HepG2 (cell line): ENCODE measurements around the gene SNUPN. TPM values are rescaled to one million over a fixed set of nuclear protein-coding genes. Genes with fewer than 3 reads are reported as not detected.

ENCODE experiments used
- ESRRA ChIP-seq: sonication (generic); formaldehyde crosslinking; IDR thresholded peaks from 2 replicates; pipeline ENCODE4 v1.5.1; 2020; ENCODE audit warnings: mild to moderate bottlenecking, low read depth, missing genetic modification reagents
- KDM5A ChIP-seq: fragments of 200-600 bp; sonication (generic); IDR thresholded peaks from 2 replicates; pipeline ENCODE4 v1.7.0; 2018; ENCODE audit warnings: antibody characterized with exemption, mild to moderate bottlenecking, low read length, borderline replicate concordance
- KMT2B ChIP-seq: IDR thresholded peaks from 2 replicates; pipeline ENCODE4 v1.6.1; 2016; ENCODE audit warnings: missing genetic modification reagents, missing compliant biosample characterization
- NBN ChIP-seq: fragments of 450-650 bp; conservative IDR thresholded peaks from 2 replicates; pipeline ENCODE4 v1.6.1; 2017
- PHB2 ChIP-seq: fragments of 450-650 bp; IDR thresholded peaks from 2 replicates; pipeline ENCODE4 v1.6.1; 2018; ENCODE audit not compliant: partially characterized antibody
- ZNF446 ChIP-seq: sonication (generic); formaldehyde crosslinking; IDR thresholded peaks from 2 replicates; pipeline ENCODE4 v1.5.0; 2020; ENCODE audit warnings: mild to moderate bottlenecking, missing genetic modification reagents
- ZNF614 ChIP-seq: IDR thresholded peaks from 2 replicates; pipeline ENCODE4 v1.6.1; 2018; ENCODE audit warnings: missing biosample characterization, missing genetic modification reagents, inconsistent platforms, borderline replicate concordance
- ZSCAN21 ChIP-seq: sonication (generic); formaldehyde crosslinking; IDR thresholded peaks from 2 replicates; pipeline ENCODE4 v1.8.0; 2022; ENCODE audit warnings: mild to moderate bottlenecking, missing genetic modification reagents, moderate library complexity, borderline replicate concordance
- polyA plus RNA-seq, 8 experiments: library from polyadenylated mRNA; depleted of rRNA in 3 of 8; stranded (reverse) in 7 of 8; unstranded in 1 of 8; fragments of >200 nt; fragmentation: Illumina TruSeq in 4 of 8; extraction: Trizol in 4 of 8; gene quantifications; 2 replicates each; pipeline versions ENCODE4 v1.2.1 to v1.2.3, GENCODE V29; 2011 to 2016; ENCODE audit warnings: low read depth in 4 of 8, missing spikeins in 1 of 8, mixed read lengths in 1 of 8; ENCODE audit not compliant: insufficient read depth in 1 of 8
- total RNA-seq, 5 experiments: library from RNA; depleted of rRNA; stranded (reverse); fragments of >200 nt; fragmentation: Illumina TruSeq; extraction: Trizol; gene quantifications; 2 replicates each; pipeline ENCODE4 v1.2.3, GENCODE V29; 2016; ENCODE audit warnings: low read depth in 1 of 5
- TF ChIP-seq, protein P1 (sequence below): sonication (generic); formaldehyde crosslinking; IDR thresholded peaks from 2 replicates; pipeline ENCODE4 v1.4.0; 2020; ENCODE audit warnings: missing genetic modification reagents, borderline replicate concordance
- TF ChIP-seq, protein P2 (sequence below): sonication (generic); formaldehyde crosslinking; IDR thresholded peaks from 2 replicates; pipeline ENCODE4 v1.5.1; 2020; ENCODE audit warnings: mild to moderate bottlenecking, missing genetic modification reagents
- TF ChIP-seq, protein P3 (sequence below): IDR thresholded peaks from 2 replicates; pipeline ENCODE4 v1.6.1; 2016; ENCODE audit warnings: control low read depth
- TF ChIP-seq, protein P4 (sequence below): IDR thresholded peaks from 2 replicates; pipeline ENCODE4 v1.6.1; 2016; ENCODE audit warnings: mild to moderate bottlenecking
- TF ChIP-seq, protein P5 (sequence below): sonication (generic); formaldehyde crosslinking; IDR thresholded peaks from 2 replicates; pipeline ENCODE4 v1.9.0; 2021; ENCODE audit warnings: mild to moderate bottlenecking, missing genetic modification reagents

Gene SNUPN
- total and polyA plus RNA-seq, 2 of the 13 experiments (the other 11 are each of a cell fraction or from before 2014, with no cell fraction given): 9.0 to 16.4 TPM

DNA sequence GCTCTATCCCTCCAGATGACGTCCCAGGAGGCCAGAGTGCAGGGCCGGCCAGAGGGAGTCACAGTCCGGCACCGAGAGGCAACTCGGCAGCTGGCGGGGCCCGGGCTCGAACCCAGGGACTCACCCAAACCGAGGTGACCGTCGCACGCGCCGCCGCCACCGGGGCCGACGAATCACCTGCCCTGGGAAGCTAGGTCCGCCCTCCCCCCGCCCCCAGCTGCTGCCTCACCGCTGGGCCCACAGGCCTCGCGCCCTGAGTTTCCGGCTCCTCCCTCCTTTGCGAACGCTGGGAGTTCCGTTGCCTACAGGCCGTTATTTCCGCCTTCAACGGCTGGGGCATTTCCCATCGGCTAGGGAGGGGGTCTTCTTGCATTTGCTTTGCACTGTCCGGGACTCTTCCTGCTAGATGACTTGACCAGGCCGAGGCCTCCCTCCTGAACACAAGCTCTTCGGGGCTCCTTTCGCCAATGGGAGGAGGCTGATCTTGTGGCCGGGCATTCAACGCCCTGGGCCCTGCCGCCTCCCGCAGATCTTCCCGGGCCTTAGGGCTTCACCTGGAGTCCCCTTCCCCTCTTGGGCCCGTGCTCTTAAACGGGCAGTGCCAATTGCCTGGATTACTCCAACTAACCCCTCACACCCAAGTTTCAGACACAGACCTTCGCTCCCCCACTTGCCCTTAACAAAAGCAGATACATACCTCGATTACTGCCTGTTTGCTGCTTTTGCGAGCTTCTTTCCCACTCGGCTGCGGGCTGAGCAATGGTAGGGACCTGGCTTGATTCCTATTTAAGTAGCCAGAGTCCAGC, at the start of gene SNUPN (continued):
- TF ChIP-seq ZSCAN21 (CRISPR knock-in tag) (0 out of 2 replicates have a peak, but pooled peaks have one; percentile 20), NBN (no peak), ZNF614 (CRISPR knock-in tag) (peak; percentile 63; the same call in 1 of the 2 replicates), PHB2 (no peak), ESRRA (CRISPR knock-in tag) (peak; percentile 27; the same call in 1 of the 2 replicates), ZNF446 (CRISPR knock-in tag) (no peak), KDM5A (peak; percentile 18; the same call in 1 of the 2 replicates), KMT2B (CRISPR knock-in tag) (peak; percentile 44; the same call in 1 of the 2 replicates)
- TF ChIP-seq, protein P1, sequence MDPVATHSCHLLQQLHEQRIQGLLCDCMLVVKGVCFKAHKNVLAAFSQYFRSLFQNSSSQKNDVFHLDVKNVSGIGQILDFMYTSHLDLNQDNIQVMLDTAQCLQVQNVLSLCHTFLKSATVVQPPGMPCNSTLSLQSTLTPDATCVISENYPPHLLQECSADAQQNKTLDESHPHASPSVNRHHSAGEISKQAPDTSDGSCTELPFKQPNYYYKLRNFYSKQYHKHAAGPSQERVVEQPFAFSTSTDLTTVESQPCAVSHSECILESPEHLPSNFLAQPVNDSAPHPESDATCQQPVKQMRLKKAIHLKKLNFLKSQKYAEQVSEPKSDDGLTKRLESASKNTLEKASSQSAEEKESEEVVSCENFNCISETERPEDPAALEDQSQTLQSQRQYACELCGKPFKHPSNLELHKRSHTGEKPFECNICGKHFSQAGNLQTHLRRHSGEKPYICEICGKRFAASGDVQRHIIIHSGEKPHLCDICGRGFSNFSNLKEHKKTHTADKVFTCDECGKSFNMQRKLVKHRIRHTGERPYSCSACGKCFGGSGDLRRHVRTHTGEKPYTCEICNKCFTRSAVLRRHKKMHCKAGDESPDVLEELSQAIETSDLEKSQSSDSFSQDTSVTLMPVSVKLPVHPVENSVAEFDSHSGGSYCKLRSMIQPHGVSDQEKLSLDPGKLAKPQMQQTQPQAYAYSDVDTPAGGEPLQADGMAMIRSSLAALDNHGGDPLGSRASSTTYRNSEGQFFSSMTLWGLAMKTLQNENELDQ (CRISPR knock-in tag): no peak
- TF ChIP-seq, protein P2, sequence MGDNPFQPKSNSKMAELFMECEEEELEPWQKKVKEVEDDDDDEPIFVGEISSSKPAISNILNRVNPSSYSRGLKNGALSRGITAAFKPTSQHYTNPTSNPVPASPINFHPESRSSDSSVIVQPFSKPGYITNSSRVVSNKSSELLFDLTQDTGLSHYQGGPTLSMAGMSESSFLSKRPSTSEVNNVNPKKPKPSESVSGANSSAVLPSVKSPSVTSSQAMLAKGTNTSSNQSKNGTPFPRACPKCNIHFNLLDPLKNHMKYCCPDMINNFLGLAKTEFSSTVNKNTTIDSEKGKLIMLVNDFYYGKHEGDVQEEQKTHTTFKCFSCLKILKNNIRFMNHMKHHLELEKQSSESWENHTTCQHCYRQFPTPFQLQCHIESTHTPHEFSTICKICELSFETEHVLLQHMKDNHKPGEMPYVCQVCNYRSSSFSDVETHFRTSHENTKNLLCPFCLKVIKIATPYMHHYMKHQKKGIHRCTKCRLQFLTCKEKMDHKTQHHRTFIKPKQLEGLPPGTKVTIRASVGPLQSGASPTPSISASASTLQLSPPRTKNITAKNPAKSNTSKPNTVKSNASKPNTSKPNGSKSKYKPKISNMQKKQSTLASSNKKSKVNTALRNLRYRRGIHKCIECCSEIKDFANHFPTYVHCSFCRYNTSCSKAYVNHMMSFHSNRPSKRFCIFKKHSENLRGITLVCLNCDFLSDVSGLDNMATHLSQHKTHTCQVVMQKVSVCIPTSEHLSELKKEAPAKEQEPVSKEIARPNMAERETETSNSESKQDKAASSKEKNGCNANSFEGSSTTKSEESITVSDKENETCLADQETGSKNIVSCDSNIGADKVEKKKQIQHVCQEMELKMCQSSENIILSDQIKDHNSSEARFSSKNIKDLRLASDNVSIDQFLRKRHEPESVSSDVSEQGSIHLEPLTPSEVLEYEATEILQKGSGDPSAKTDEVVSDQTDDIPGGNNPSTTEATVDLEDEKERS (CRISPR knock-in tag): peak; percentile 80
- TF ChIP-seq, protein P3, sequence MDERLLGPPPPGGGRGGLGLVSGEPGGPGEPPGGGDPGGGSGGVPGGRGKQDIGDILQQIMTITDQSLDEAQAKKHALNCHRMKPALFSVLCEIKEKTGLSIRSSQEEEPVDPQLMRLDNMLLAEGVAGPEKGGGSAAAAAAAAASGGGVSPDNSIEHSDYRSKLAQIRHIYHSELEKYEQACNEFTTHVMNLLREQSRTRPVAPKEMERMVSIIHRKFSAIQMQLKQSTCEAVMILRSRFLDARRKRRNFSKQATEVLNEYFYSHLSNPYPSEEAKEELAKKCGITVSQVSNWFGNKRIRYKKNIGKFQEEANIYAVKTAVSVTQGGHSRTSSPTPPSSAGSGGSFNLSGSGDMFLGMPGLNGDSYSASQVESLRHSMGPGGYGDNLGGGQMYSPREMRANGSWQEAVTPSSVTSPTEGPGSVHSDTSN (CRISPR knock-in tag): no peak
- TF ChIP-seq, protein P4, sequence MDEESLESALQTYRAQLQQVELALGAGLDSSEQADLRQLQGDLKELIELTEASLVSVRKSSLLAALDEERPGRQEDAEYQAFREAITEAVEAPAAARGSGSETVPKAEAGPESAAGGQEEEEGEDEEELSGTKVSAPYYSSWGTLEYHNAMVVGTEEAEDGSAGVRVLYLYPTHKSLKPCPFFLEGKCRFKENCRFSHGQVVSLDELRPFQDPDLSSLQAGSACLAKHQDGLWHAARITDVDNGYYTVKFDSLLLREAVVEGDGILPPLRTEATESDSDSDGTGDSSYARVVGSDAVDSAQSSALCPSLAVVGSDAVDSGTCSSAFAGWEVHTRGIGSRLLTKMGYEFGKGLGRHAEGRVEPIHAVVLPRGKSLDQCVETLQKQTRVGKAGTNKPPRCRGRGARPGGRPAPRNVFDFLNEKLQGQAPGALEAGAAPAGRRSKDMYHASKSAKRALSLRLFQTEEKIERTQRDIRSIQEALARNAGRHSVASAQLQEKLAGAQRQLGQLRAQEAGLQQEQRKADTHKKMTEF (CRISPR knock-in tag): peak; percentile 67
- TF ChIP-seq, protein P5, sequence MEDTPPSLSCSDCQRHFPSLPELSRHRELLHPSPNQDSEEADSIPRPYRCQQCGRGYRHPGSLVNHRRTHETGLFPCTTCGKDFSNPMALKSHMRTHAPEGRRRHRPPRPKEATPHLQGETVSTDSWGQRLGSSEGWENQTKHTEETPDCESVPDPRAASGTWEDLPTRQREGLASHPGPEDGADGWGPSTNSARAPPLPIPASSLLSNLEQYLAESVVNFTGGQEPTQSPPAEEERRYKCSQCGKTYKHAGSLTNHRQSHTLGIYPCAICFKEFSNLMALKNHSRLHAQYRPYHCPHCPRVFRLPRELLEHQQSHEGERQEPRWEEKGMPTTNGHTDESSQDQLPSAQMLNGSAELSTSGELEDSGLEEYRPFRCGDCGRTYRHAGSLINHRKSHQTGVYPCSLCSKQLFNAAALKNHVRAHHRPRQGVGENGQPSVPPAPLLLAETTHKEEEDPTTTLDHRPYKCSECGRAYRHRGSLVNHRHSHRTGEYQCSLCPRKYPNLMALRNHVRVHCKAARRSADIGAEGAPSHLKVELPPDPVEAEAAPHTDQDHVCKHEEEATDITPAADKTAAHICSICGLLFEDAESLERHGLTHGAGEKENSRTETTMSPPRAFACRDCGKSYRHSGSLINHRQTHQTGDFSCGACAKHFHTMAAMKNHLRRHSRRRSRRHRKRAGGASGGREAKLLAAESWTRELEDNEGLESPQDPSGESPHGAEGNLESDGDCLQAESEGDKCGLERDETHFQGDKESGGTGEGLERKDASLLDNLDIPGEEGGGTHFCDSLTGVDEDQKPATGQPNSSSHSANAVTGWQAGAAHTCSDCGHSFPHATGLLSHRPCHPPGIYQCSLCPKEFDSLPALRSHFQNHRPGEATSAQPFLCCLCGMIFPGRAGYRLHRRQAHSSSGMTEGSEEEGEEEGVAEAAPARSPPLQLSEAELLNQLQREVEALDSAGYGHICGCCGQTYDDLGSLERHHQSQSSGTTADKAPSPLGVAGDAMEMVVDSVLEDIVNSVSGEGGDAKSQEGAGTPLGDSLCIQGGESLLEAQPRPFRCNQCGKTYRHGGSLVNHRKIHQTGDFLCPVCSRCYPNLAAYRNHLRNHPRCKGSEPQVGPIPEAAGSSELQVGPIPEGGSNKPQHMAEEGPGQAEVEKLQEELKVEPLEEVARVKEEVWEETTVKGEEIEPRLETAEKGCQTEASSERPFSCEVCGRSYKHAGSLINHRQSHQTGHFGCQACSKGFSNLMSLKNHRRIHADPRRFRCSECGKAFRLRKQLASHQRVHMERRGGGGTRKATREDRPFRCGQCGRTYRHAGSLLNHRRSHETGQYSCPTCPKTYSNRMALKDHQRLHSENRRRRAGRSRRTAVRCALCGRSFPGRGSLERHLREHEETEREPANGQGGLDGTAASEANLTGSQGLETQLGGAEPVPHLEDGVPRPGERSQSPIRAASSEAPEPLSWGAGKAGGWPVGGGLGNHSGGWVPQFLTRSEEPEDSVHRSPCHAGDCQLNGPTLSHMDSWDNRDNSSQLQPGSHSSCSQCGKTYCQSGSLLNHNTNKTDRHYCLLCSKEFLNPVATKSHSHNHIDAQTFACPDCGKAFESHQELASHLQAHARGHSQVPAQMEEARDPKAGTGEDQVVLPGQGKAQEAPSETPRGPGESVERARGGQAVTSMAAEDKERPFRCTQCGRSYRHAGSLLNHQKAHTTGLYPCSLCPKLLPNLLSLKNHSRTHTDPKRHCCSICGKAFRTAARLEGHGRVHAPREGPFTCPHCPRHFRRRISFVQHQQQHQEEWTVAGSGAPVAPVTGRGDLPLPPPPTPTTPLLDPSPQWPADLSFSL (CRISPR knock-in tag): no peak
